Smooth muscle cell (in vitro differentiated cells): Measurements from ENCODE around the gene CD68. TPM values are rescaled to one million over a fixed set of nuclear protein-coding genes. Genes with fewer than 3 reads are reported as not detected.

ENCODE experiments used
- DNase-seq: peaks from one replicate; lab custom pipeline; 2025; ENCODE audit not compliant: unreplicated experiment; lab: John Stamatoyannopoulos, UW
- H2AFZ ChIP-seq: fragments of 200-600 bp; sonication (generic); 2 replicates; pipeline ENCODE4 v1.6.0; 2016; ENCODE audit warnings: antibody characterized with exemption, low read depth, mild to moderate bottlenecking
- H3F3A ChIP-seq: fragments of 200-600 bp; sonication (generic); 2 replicates; pipeline ENCODE4 v1.6.0; 2017; ENCODE audit warnings: antibody characterized with exemption, low read depth
- H3K27ac ChIP-seq: fragments of 200-600 bp; sonication (generic); 2 replicates; pipeline ENCODE4 v1.5.1; 2016; ENCODE audit warnings: low read depth, mild to moderate bottlenecking
- H3K27me3 ChIP-seq: fragments of 200-600 bp; sonication (generic); 2 replicates; pipeline ENCODE4 v1.6.1; 2016; ENCODE audit warnings: low read depth, mild to moderate bottlenecking
- H3K36me3 ChIP-seq: fragments of 200-600 bp; sonication (generic); 2 replicates; pipeline ENCODE4 v1.5.1; 2016; ENCODE audit warnings: low read depth
- H3K4me1 ChIP-seq: fragments of 200-600 bp; sonication (generic); 2 replicates; pipeline ENCODE4 v1.5.1; 2016; ENCODE audit warnings: low read depth
- H3K4me2 ChIP-seq: fragments of 200-600 bp; sonication (generic); 2 replicates; pipeline ENCODE4 v1.6.0; 2016; ENCODE audit warnings: mild to moderate bottlenecking
- H3K4me3 ChIP-seq: fragments of 200-600 bp; sonication (generic); 2 replicates; pipeline ENCODE4 v1.5.1; 2016; ENCODE audit warnings: mild to moderate bottlenecking
- H3K79me2 ChIP-seq: fragments of 200-600 bp; sonication (generic); 2 replicates; pipeline ENCODE4 v1.6.0; 2016; ENCODE audit warnings: low read depth, mild to moderate bottlenecking
- H3K9ac ChIP-seq: fragments of 200-600 bp; sonication (generic); 2 replicates; pipeline ENCODE4 v1.6.0; 2016; ENCODE audit warnings: low read depth
- H3K9me3 ChIP-seq: fragments of 200-600 bp; sonication (generic); replicated peaks from 2 replicates; pipeline ENCODE4 v1.5.1; 2016; ENCODE audit warnings: low read depth
- H4K20me1 ChIP-seq: fragments of 200-600 bp; sonication (generic); 2 replicates; pipeline ENCODE4 v1.6.0; 2016; ENCODE audit warnings: low read depth
- CTCF ChIP-seq: fragments of 200-600 bp; sonication (generic); IDR thresholded peaks from 2 replicates; pipeline ENCODE4 v1.5.1; 2017; ENCODE audit warnings: borderline replicate concordance, mild to moderate bottlenecking, antibody characterized with exemption; ENCODE audit not compliant: insufficient read depth, poor library complexity, severe bottlenecking
- WGBS: methylation state at CpG from one replicate; pipeline ENCODE4 v1.1.7; 2016; ENCODE audit warnings: low lambda C conversion rate; 5-methylcytosine and 5-hydroxymethylcytosine counted together
- polyA plus RNA-seq: library from polyadenylated mRNA; unstranded; fragments of >200 nt; fragmentation: Nextera tagmentation; extraction: Ambion mirVana; gene quantifications from 2 replicates; pipeline ENCODE4 v1.2.1, GENCODE V29; 2016
- total RNA-seq: library from RNA; depleted of rRNA; stranded (reverse); fragments of >200 nt; gene quantifications from 2 replicates; pipeline ENCODE4 v1.2.3, GENCODE V29; 2014

CD68 gene
- total and polyA plus RNA-seq, 2 experiments from 2014 or later, result 22.7 to 27.5 TPM

GRCh38 chr17:7548585-7549400 lies 30.6 kb upstream of the CD68 start, which contains the start of gene TNFSF12:
Gene TNFSF12, plus strand, starts transcription at chr17:7549058. Its CDS starts 96 bp downstream, at chr17:7549154.
- Histone ChIP-seq H3K4me1 (peaks cover 5% of the 10 kb centered on the region), H3K9ac (peak within 1 kb of the TSS; percentile 53), H3K9me3 (no peaks in the 10 kb centered on the region), H4K20me1 (no peaks in the 10 kb centered on the region), H3K36me3 (no peaks in the 10 kb centered on the region), H3K27ac (no peak within 1 kb of the TSS), H3K4me2 (peak within 1 kb of the TSS; percentile 89), H3K79me2 (no peaks in the 10 kb centered on the region), H3K4me3 (peak within 1 kb of the TSS; percentile 58), H2AFZ (peak within 1 kb of the TSS; percentile 74), H3F3A (no peaks in the 10 kb centered on the region), H3K27me3 (no peaks in the 10 kb centered on the region)
- 2% methylated on average over 31 of the region's 65 CpGs for WGBS
- no peak for DNase-seq
- TF ChIP-seq CTCF, result no peak

- WGBS, result 73% methylated on average over 19 of the region's 20 CpGs
These were observed 29.9 kb upstream of the CD68 start for GRCh38 chr17:7549401-7550055.

GRCh38 chr17:7550344-7550743 lies 29.1 kb upstream of the CD68 start:
- no peak for DNase-seq
- H3K27ac ChIP-seq, result no peak overlapping the region
- WGBS, result 93% methylated on average over 6 of the region's 6 CpGs

More at GRCh38 chr17:7549401-7550055, 29.9 kb upstream of the CD68 start:
- H3K4me3 ChIP-seq, result peak overlapping the region; percentile 58
- peak overlapping the region; percentile 53 for H3K9ac ChIP-seq
- H3K79me2 ChIP-seq, result no peaks in the 10 kb centered on the region
- H3K27me3 ChIP-seq, result no peaks in the 10 kb centered on the region
- H3K27ac ChIP-seq, result no peak overlapping the region
- no peaks in the 10 kb centered on the region for H4K20me1 ChIP-seq
- H3K4me2 ChIP-seq, result peak overlapping the region; percentile 89
- H2AFZ ChIP-seq, result peak overlapping the region; percentile 74
- no peaks in the 10 kb centered on the region for H3F3A ChIP-seq
- DNase-seq, result no peak
- TF ChIP-seq CTCF, result no peak
- no peaks in the 10 kb centered on the region for H3K36me3 ChIP-seq
- H3K4me1 ChIP-seq, result peaks cover 5% of the 10 kb centered on the region
- H3K9me3 ChIP-seq, result no peaks in the 10 kb centered on the region

More at GRCh38 chr17:7550344-7550743, 29.1 kb upstream of the CD68 start:
- no peaks in the 10 kb centered on the region for H3K36me3 ChIP-seq
- H2AFZ ChIP-seq, result no peak overlapping the region
- H3F3A ChIP-seq, result no peaks in the 10 kb centered on the region
- H4K20me1 ChIP-seq, result no peaks in the 10 kb centered on the region
- no peak overlapping the region for H3K4me3 ChIP-seq
- H3K9me3 ChIP-seq, result no peaks in the 10 kb centered on the region
- no peaks in the 10 kb centered on the region for H3K27me3 ChIP-seq
- H3K4me1 ChIP-seq, result peaks cover 5% of the 10 kb centered on the region
- TF ChIP-seq CTCF, result no peak
- no peak overlapping the region for H3K9ac ChIP-seq
- no peak overlapping the region for H3K4me2 ChIP-seq
- no peaks in the 10 kb centered on the region for H3K79me2 ChIP-seq
